CD14-positive monocyte (primary cell): ENCODE results near the gene KLK7. TPM values are rescaled to one million over a fixed set of nuclear protein-coding genes. Genes with fewer than 3 reads are reported as not detected.
"Not testable (repeated sequence)": the region's sequence is repeated elsewhere in the genome, so short reads cannot be mapped to it uniquely, and the experiment has no call there.

Experiments used
- DNase-seq, 3 donors: peaks; one replicate each; pipeline ENCODE4 v3.0.0-alpha.2; 2011 to 2022
- H2AFZ ChIP-seq: 2 replicates; pipeline ENCODE4 v1.6.0; 2012; ENCODE audit warnings: mild to moderate bottlenecking, low read depth, low read length, inconsistent platforms; ENCODE audit not compliant: insufficient read depth, poor library complexity, severe bottlenecking
- H3K27ac ChIP-seq, 2 donors: 1 replicate in 1 of 2; 2 replicates in 1 of 2; pipeline ENCODE4 v1.5.1; 2012 to 2013; ENCODE audit warnings: low read length in 2 of 2, control low read depth in 1 of 2, inconsistent platforms in 1 of 2, low read depth in 1 of 2, mild to moderate bottlenecking in 1 of 2
- H3K27me3 ChIP-seq, 2 donors: one replicate each; pipeline versions ENCODE4 v1.6.0 to v1.6.1; 2011 to 2013; ENCODE audit warnings: low read length in 2 of 2; ENCODE audit not compliant: control insufficient read depth in 2 of 2, insufficient read depth in 2 of 2
- H3K36me3 ChIP-seq, 2 donors: replicated peaks in 1 of 2; 1 replicate in 1 of 2; 2 replicates in 1 of 2; pipeline versions ENCODE4 v1.5.1 to v1.6.1; 2012 to 2013; ENCODE audit warnings: low read length in 2 of 2, control low read depth in 1 of 2, inconsistent platforms in 1 of 2, mild to moderate bottlenecking in 1 of 2; ENCODE audit not compliant: insufficient read depth in 2 of 2, control insufficient read depth in 1 of 2
- H3K4me1 ChIP-seq, 2 donors: 1 replicate in 1 of 2; 2 replicates in 1 of 2; pipeline versions ENCODE4 v1.5.1 to v1.6.1; 2012 to 2013; ENCODE audit warnings: low read length in 2 of 2, control low read depth in 1 of 2, inconsistent platforms in 1 of 2, mild to moderate bottlenecking in 1 of 2, moderate library complexity in 1 of 2; ENCODE audit not compliant: insufficient read depth in 2 of 2, control insufficient read depth in 1 of 2
- H3K4me2 ChIP-seq: replicated peaks from 2 replicates; pipeline ENCODE3; 2012; ENCODE audit warnings: low read length, moderate library complexity, mild to moderate bottlenecking; ENCODE audit not compliant: poor library complexity, severe bottlenecking; ENCODE audit errors: extremely low read depth
- H3K4me3 ChIP-seq, 3 experiments: fragments of 200-600 bp in 1 of 3; sonication (generic) in 1 of 3; replicated peaks in 1 of 3; 1 replicate in 2 of 3; 2 replicates in 1 of 3; pipeline ENCODE4 v1.5.1; 2011 to 2013; ENCODE audit warnings: low read length in 3 of 3, mild to moderate bottlenecking in 3 of 3, control low read depth in 2 of 3, low read depth in 2 of 3, inconsistent platforms in 1 of 3, moderate library complexity in 1 of 3
- H3K79me2 ChIP-seq: 2 replicates; pipeline ENCODE4 v1.6.0; 2012; ENCODE audit warnings: mild to moderate bottlenecking, control low read depth, inconsistent platforms, low read length, moderate library complexity; ENCODE audit not compliant: insufficient read depth
- H3K9ac ChIP-seq: 2 replicates; pipeline ENCODE4 v1.6.0; 2017; ENCODE audit warnings: low read length, mild to moderate bottlenecking; ENCODE audit not compliant: insufficient read depth, poor library complexity, severe bottlenecking
- H3K9me3 ChIP-seq, 2 donors: replicated peaks in 1 of 2; 1 replicate in 1 of 2; 2 replicates in 1 of 2; pipeline versions ENCODE4 v1.5.1 to v1.6.1; 2012 to 2013; ENCODE audit warnings: low read length in 2 of 2, control low read depth in 1 of 2; ENCODE audit not compliant: control insufficient read depth in 1 of 2, insufficient read depth in 1 of 2
- H4K20me1 ChIP-seq: 2 replicates; pipeline ENCODE4 v1.6.0; 2012; ENCODE audit warnings: mild to moderate bottlenecking, low read length, control low read depth, moderate library complexity; ENCODE audit not compliant: insufficient read depth
- H3K27ac Mint-ChIP-seq, 7 donors: one replicate each; pipeline ENCODE4 v1.8.0; 2020; ENCODE audit warnings: mild to moderate bottlenecking in 7 of 7, mixed read lengths in 7 of 7, moderate library complexity in 6 of 7, inconsistent platforms in 2 of 7
- H3K27me3 Mint-ChIP-seq, 3 donors: one replicate each; pipeline ENCODE4 v1.8.0; 2021 to 2022; ENCODE audit warnings: low read depth in 3 of 3, mild to moderate bottlenecking in 3 of 3, mixed read lengths in 3 of 3, moderate library complexity in 3 of 3, inconsistent platforms in 1 of 3
- H3K36me3 Mint-ChIP-seq, 2 donors: one replicate each; pipeline ENCODE4 v1.8.0; 2020; ENCODE audit warnings: mixed read lengths in 2 of 2, inconsistent platforms in 1 of 2, mild to moderate bottlenecking in 1 of 2
- H3K4me1 Mint-ChIP-seq: one replicate; pipeline ENCODE4 v1.8.0; 2020; ENCODE audit warnings: mild to moderate bottlenecking, mixed read lengths
- H3K4me3 Mint-ChIP-seq, 2 donors: one replicate each; pipeline ENCODE4 v1.8.0; 2020; ENCODE audit warnings: mild to moderate bottlenecking in 2 of 2, mixed read lengths in 2 of 2, moderate library complexity in 1 of 2
- H3K9me3 Mint-ChIP-seq, 7 donors: one replicate each; pipeline ENCODE4 v1.8.0; 2020 to 2022; ENCODE audit warnings: mixed read lengths in 7 of 7, mild to moderate bottlenecking in 6 of 7, moderate library complexity in 6 of 7, inconsistent platforms in 2 of 7
- WGBS: methylation state at CpG from one replicate; pipeline ENCODE4 v1.1.5; 2013; ENCODE audit warnings: missing lambda C conversion rate; ENCODE audit not compliant: insufficient coverage; 5-methylcytosine and 5-hydroxymethylcytosine counted together
- intact Hi-C, 2 donors: fragments of 100-400 bp; cut with micrococcal nuclease; formaldehyde crosslinking; loops; one replicate each; pipeline versions ENCODE4 v1.15.0 to v1.15.1; 2023
- polyA plus RNA-seq, 3 donors: library from polyadenylated mRNA; depleted of rRNA in 1 of 3; unstranded in 2 of 3; stranded (reverse) in 1 of 3; fragments of 300-500 nt in 2 of 3; fragments of >200 nt in 1 of 3; fragmentation: Illumina TruSeq in 2 of 3; gene quantifications; 1 replicate in 2 of 3; 2 replicates in 1 of 3; pipeline ENCODE4 v1.2.3, GENCODE V29; 2012 to 2021
- TF ChIP-seq, protein P1 (sequence below): fragments of 200-600 bp; IDR thresholded peaks from one replicate; pipeline ENCODE4 v1.8.0; 2022; ENCODE audit warnings: antibody characterized with exemption, mild to moderate bottlenecking

KLK7 gene
- polyA plus RNA-seq, 3 donors = not detected

DNA sequence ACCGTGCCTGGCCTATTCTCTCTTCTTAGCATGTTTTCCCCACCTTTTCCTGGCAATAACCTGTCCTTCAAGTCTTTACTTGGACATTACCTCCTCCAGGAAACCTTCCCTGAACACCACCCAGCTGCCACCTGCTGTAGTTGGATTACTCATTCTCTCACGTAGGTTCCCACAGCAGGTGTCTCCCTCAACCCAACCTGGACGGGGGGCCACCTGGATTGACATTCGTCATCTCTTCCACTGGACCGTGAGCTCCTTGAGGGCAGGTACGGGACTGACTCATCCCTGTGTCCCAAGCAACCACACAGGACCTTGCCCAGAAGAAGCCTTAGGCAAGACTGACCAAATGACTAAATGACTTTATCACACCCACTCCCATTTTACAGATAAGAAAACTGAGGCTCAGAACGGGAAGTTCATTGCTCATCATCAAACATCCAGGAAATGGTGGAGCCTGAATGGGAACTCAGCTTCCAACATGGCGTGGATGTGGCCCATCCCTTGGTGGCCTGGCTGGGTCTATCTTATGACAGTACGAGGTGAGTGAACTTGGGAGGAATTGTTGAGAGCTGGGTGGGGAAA is 10.8 kb downstream of the KLK7 start:
- Mint-ChIP-seq H3K27ac (no peak overlapping the region), H3K9me3 (peaks cover 0 to 3% (median 0%) of the 10 kb centered on the region in 7 donors), H3K36me3 (no peaks in the 10 kb centered on the region), H3K4me3 (no peak overlapping the region), H3K4me1 (no peaks in the 10 kb centered on the region), H3K27me3 (peaks cover 8 to 13% (median 10%) of the 10 kb centered on the region in 3 donors)
- H3K36me3 ChIP-seq = no peaks in the 10 kb centered on the region
- H3K9ac ChIP-seq = no peak overlapping the region
- WGBS = 80% methylated on average over 7 of the region's 9 CpGs
- H3K4me1 ChIP-seq = no peaks in the 10 kb centered on the region
- DNase-seq = no peak
- TF ChIP-seq, protein P1, sequence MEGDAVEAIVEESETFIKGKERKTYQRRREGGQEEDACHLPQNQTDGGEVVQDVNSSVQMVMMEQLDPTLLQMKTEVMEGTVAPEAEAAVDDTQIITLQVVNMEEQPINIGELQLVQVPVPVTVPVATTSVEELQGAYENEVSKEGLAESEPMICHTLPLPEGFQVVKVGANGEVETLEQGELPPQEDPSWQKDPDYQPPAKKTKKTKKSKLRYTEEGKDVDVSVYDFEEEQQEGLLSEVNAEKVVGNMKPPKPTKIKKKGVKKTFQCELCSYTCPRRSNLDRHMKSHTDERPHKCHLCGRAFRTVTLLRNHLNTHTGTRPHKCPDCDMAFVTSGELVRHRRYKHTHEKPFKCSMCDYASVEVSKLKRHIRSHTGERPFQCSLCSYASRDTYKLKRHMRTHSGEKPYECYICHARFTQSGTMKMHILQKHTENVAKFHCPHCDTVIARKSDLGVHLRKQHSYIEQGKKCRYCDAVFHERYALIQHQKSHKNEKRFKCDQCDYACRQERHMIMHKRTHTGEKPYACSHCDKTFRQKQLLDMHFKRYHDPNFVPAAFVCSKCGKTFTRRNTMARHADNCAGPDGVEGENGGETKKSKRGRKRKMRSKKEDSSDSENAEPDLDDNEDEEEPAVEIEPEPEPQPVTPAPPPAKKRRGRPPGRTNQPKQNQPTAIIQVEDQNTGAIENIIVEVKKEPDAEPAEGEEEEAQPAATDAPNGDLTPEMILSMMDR = no peak
- H3K27ac ChIP-seq = no peak overlapping the region
- H3K27me3 ChIP-seq = no peaks in the 10 kb centered on the region
- intact Hi-C loops = no loop called here
- H3K9me3 ChIP-seq = no peaks in the 10 kb centered on the region
- no peak overlapping the region for H2AFZ ChIP-seq
- no peaks in the 10 kb centered on the region for H4K20me1 ChIP-seq
- no peaks in the 10 kb centered on the region for H3K79me2 ChIP-seq
- no peak overlapping the region for H3K4me3 ChIP-seq
- no peak overlapping the region for H3K4me2 ChIP-seq

DNA sequence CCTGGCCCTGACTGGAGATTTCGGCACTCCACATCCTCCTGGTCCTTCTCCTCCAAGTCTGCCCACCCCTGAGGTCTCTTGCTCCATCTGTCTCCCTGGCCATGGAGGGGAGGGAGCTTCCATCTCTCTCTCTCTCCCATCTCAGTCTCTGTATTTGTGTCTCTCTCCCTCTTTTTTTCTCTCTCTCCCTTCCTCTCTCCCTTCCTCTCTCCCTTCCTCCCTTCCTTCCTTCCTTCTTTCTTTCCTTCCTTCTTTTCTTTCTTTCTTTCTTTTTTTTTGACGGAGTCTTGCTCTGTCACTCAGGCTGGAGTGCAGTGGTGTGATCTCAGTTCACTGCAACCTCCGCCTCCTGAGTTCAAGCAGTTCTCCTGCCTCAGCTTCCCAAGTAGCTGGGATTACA is 13.9 kb downstream of the KLK7 start:
- H3K36me3 Mint-ChIP-seq, H4K20me1 ChIP-seq, H3K27ac ChIP-seq, H2AFZ ChIP-seq, intact Hi-C loops, H3K9me3 ChIP-seq, H3K79me2 ChIP-seq, H3K27ac Mint-ChIP-seq, H3K4me3 Mint-ChIP-seq, H3K4me2 ChIP-seq, DNase-seq, H3K4me1 Mint-ChIP-seq, H3K4me3 ChIP-seq, H3K4me1 ChIP-seq, H3K36me3 ChIP-seq, H3K27me3 ChIP-seq, H3K9me3 Mint-ChIP-seq, H3K9ac ChIP-seq: not testable (repeated sequence)
- 80% methylated on average over 1 of the region's 3 CpGs for WGBS
- H3K27me3 Mint-ChIP-seq = peaks cover 8 to 19% (median 14%) of the 10 kb centered on the region in 3 donors
